GM11168 (cell line): ENCODE measurements around the gene CAPS.

Experiments used
- in situ Hi-C: fragments of 300-500 bp; cut with MboI; formaldehyde crosslinking; loops from one replicate; pipeline ENCODE4 v1.12.0; 2022; ENCODE audit warnings: low sequenced_read_pairs; ENCODE audit not compliant: unreplicated experiment

Gene CAPS

DNA sequence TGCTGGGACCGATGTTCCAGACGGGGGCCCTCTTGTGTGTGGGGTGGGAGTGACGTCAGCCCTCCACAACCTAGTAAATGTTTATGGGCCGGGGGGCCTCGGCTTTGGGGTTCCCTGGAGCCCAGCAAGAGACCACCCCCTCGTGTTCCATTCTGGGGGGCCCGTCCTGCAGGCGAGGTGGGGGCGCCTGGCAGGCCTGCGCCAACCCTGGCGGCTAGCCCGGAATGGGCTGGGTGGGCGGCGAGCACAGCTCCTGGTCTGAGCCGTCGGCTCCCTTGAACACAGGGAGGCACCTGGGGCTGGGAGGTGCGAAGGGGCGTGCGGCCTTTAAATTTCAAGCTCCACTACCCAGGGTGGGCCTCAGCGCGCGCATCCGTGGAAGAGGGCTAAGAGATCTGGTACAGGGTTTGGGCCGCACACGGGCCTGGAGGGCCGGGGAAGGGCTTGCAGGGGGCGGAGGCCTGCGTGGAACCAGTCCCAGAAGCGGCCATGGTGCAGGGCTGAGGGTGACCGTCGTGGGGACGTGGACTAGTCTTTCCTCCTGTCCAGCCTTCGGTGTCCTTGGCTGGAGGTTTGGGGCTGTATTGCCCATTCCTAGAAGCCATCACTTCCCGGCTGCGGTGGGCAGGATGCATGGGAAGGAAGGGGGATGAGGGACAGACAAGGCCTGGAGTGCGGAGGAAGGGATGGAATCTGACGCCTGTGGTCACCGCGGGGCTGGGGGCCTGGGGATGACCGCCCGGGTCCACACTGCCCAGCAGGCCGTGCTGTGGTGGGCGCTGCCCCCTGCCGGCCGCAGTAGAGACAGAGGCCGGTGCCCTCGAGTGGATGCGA lies 21.9 kb upstream of the CAPS start:
- in situ Hi-C loops: no loop called here

- in situ Hi-C loops: no loop called here
Observed at GRCh38 chr19:5892772-5893275, 21.2 kb upstream of the CAPS start.

DNA sequence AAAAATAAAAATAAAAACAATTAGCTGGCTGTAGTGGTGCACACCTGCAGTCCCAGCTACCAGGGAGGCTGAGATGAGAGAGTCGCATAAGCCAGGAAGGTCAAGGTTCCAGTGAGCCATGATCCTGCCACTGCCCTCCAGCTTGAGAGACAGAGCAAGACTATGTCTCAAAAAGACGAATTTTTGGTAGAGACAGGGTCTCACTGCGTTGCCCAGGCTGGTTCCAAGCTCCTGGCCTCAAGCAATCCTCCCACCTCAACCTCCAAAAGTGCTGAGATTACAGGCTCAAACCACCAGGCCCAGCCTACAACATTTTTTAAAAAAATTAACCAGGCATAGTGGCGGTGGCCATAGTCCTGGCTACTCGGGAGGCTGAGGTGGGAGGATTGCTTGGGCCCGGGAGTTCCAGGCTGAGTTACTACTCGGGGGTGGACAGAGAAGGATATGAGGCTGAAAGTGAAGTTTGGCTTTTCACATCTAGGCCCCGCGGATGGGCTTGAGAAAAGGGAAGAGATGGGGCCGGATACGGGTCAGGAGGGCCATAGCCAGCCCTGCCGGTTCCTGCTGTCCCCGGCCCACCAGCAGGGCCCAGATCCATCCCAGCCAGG lies 20.7 kb upstream of the CAPS start:
- in situ Hi-C loops: no loop called here

DNA sequence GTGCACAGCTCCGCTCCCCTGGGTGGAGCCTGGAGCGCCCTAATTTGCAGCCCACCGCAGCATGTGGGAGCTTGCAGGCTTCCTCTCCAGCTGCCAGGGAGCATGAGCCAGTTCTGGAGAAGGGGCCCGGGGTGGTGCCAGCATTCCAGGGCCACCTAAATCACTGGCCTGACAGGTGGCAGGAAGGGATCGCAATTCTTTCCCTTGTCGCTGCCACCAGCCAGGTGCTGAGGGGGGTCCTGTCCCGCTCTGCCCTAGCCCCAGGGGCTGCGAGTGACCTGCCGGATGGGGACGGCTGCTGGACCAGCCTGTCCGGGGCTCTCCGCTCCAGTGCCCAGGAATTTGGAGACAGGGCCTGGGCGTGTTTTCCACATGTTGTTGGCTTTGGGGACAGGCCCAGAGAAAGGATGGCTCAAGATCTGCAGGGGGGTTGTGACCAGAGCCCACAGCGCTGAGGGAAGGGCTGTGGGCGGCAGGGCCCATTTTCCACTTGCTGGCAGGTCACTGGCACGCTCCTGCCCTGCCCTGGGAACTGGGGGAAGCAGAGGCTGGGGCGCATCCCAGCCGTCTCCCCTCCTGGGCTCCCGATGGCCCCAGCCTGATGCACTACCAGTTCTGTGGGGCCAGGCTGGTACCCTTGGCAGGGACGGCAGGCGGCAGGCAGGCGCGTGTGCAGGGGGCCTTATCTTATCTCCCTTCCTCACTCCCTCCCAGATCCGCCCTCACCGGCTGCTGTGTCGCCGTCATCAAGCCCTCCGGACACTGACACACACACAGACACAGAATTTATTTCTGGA lies 19.9 kb upstream of the CAPS start:
- in situ Hi-C loops: no loop called here

DNA sequence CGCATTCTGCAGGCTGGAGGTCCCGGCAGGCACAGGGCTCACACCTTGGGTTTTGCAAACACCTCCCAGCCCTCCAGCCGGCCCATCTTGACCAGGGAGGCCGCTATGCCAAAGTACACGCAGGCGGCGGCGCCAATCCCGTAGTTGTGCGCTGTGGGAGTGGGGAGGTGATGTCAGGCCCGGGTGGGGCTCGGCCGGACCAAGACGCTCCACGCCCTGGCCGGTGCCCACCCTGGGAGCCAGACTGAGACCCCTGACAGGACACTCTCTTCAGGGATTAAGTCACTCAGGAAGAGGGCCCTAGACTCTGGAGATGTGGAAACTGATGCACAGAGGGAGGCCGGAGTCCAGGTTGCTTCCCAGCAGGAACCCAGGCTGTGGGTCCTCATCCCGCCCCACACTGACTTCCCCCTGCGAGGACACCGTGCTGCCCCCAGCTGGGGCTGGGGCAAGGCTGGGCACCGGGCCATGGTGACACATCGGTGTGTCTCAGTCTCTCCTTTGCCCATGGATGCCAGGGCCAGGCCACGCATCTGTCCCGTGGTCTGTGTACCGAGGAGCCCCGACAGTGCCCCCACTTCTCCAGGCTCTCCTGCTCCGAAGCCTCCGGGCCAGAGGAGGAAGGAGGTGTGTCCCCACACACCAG lies 19.2 kb upstream of the CAPS start:
- in situ Hi-C loops: no loop called here

GRCh38 chr19:5895409-5895808 lies 18.6 kb upstream of the CAPS start:
- in situ Hi-C loops: no loop called here

DNA sequence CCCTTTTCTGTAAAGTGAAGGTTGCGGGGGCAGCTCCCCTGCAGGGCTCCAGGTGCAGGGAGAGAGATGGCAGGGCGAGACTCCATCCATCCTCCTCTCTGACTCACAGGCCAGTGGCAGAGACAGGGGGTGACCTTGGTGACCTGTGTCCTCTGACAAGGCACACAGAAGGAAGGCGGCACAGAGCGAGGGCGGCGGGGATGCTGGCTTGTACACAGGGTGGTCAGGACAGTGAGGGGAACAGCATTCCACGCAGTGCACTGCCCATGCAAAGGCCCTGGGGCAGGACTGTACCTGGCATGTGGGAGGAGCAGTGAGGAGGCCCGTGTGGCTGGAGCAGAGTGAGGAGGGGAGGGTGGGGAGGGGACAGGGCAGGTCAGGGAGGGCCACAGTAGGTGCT lies 18.2 kb upstream of the CAPS start:
- in situ Hi-C loops: no loop called here

GRCh38 chr19:5896365-5897076 lies 17.5 kb upstream of the CAPS start:
- in situ Hi-C loops: no loop called here

- in situ Hi-C loops: no loop called here
Observed at GRCh38 chr19:5897189-5897969, 16.7 kb upstream of the CAPS start.

DNA sequence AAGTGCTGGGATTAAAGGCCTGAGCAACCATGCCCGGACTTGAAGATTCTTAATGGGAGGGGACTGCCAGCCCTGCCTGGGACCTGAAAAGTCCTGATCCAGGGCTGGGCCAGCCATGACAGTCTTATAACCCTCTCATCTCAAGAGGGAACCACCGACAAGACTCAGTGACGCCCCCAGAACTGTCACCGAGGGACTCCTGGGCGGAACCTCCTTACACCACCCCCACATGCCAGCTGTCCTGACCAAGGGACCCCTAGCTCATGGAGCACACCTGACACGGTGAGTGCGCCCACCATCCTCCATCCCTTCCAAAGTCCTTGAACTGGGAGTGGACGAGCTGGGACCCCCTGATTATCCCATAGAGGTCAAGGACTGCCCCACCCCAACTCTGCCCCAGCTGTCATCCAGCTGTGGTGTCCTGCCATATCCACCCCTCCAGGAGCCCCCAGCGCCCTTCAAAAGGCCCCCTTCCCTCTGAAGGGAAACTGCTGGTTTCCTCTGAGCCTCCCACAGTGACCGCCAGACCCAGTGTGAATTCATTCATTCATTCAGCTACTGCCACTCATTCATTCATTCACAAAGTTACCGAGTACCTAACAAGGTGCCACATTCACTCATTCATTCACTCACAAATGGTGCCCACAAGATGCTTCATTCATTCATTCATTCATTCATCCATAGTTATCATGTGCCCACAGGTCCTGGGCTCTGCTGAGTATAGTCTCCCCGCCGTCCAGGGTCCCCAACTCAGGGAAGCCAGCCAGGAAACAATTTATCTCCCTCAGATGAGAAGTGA lies 14.1 kb upstream of the CAPS start:
- in situ Hi-C loops: no loop called here

- in situ Hi-C loops: no loop called here
Observed at GRCh38 chr19:5900976-5901375, 13.1 kb upstream of the CAPS start.

- in situ Hi-C loops: no loop called here
Observed at GRCh38 chr19:5903056-5903623, 10.9 kb upstream of the CAPS start.

- in situ Hi-C loops: no loop called here
Observed at GRCh38 chr19:5903624-5904351, 10.3 kb upstream of the CAPS start, which contains the start of gene NDUFA11. Gene NDUFA11 (minus strand): TSS chr19:5903790. CDS start chr19:5903708, 82 bp downstream.

DNA sequence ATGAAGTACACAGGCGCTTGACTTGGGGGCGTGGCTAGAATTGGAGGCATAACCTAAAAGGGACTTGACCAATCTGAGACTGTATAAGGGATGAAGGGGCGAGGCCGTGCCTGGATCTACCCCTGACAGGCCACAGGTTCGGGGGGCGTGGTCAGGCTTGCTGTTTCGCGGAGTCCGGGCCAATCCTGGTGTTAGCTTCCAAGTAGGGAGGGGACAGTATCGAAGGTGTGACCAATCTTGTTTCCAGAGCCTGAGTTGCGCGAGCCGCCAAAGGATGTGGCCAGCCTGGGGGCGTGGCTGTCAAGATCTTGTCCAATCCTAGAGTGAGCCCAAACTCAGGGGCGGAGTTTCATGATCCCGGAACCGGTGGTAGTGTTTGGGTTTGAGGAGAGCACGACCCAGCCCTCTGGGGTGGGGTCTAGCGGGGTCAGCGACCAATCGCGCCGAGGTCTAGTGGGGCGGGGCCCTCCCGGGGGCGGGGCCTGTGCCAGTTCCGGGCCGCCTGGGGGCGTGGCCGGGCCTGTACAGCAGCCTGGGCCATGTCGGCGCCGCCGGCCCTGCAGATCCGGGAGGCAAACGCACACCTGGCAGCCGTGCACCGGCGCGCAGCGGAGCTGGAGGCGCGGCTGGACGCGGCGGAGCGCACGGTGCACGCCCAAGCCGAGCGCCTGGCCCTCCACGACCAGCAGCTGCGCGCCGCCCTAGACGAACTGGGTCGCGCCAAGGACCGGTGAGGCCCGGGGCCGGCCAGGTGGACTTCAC lies 9.5 kb upstream of the CAPS start, which contains the start of gene VMAC:
Gene VMAC, plus strand, starts transcription at position 521 of the 762 bp plus-strand sequence. Its CDS starts 19 bp downstream, at position 540.
- in situ Hi-C loops: no loop called here

GRCh38 chr19:5905114-5905778 lies 8.8 kb upstream of the CAPS start:
- in situ Hi-C loops: no loop called here

DNA sequence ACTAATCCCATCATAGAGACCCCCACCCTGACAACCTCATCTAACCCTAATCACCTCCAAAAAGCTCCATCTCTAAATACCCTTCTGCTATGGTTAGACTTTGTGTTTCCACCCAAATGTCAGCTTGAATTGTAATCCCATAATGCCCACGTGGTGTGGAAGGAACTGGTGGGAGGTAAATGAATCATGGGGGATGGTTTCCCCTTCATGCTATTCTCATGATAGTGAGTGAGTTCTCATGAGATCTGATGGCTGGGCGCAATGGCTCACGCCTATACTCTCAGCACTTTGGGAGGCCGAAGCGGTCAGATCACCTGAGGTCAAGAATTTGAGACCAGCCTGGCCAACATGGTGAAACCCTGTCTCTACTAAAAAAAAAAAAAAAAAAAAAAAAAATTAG lies 6.8 kb upstream of the CAPS start:
- in situ Hi-C loops: no loop called here
